ENCODE measurements around the gene LILRA1.

- no peak for TF ChIP-seq CTCF (IDR thresholded peaks at IDR 0.05)
- no peak for TF ChIP-seq POLR2A (IDR thresholded peaks at IDR 0.05; ENCODE audit: low read depth)
- no peak for TF ChIP-seq EP300 (IDR thresholded peaks at IDR 0.05)
- no peak for TF ChIP-seq POLR2AphosphoS5 (IDR thresholded peaks at IDR 0.05)
Measured at GRCh38 chr19:54646331-54646841, 53.0 kb downstream of the LILRA1 start.

Data from esophagus muscularis mucosa (tissue), 4 donors.